CD4-positive, alpha-beta T cell (primary cell): Measurements from ENCODE around the gene DDX24. TPM values are rescaled to one million over a fixed set of nuclear protein-coding genes. Genes with fewer than 3 reads are reported as not detected.

Experiments
- ATAC-seq: fragments of 200-7000 bp; cut with Tn5 transposase; one replicate; pipeline ENCODE4 v1.10.0; 2022; ENCODE audit warnings: mild to moderate bottlenecking; ENCODE audit not compliant: poor library complexity
- CTCF ChIA-PET: fragments of 350-600 bp; sonication (Branson Sonifier 250); formaldehyde crosslinking; loops from one replicate; lab custom pipeline; 2021; ENCODE audit warnings: antibody characterized with exemption, inconsistent platforms; lab: Charles Lee
- POLR2A ChIA-PET: fragments of 350-600 bp; sonication (Branson Sonifier 250); formaldehyde crosslinking; loops from one replicate; lab custom pipeline; 2021; ENCODE audit warnings: antibody characterized with exemption, inconsistent platforms; lab: Charles Lee
- DNase-seq, 14 experiments: peaks; one replicate each; pipeline ENCODE4 v3.0.0-alpha.2; 2013 to 2020; ENCODE audit warnings: mixed read lengths in 2 of 14
- H3K27ac ChIP-seq, 2 donors: one replicate each; pipeline versions ENCODE4 v1.5.1 to v1.7.0; 2013; ENCODE audit warnings: low read length in 2 of 2, low read depth in 1 of 2, mild to moderate bottlenecking in 1 of 2
- H3K27me3 ChIP-seq, 2 experiments: 1 replicate in 1 of 2; 2 replicates in 1 of 2; pipeline versions ENCODE4 v1.6.1 to v1.7.0; 2013; ENCODE audit warnings: low read length in 2 of 2, control low read depth in 1 of 2, mild to moderate bottlenecking in 1 of 2, moderate library complexity in 1 of 2; ENCODE audit not compliant: insufficient read depth in 2 of 2, control insufficient read depth in 1 of 2
- H3K36me3 ChIP-seq: one replicate; pipeline ENCODE4 v1.6.1; 2013; ENCODE audit warnings: low read length, control low read depth; ENCODE audit not compliant: insufficient read depth
- H3K4me1 ChIP-seq: one replicate; pipeline ENCODE4 v1.6.1; 2013; ENCODE audit warnings: low read length, control low read depth; ENCODE audit not compliant: insufficient read depth
- H3K4me3 ChIP-seq: one replicate; pipeline ENCODE4 v1.5.1; 2013; ENCODE audit warnings: mild to moderate bottlenecking, low read length, moderate library complexity
- H3K9me3 ChIP-seq, 2 experiments: 1 replicate in 1 of 2; 2 replicates in 1 of 2; pipeline versions ENCODE4 v1.6.1 to v1.7.0; 2013; ENCODE audit warnings: low read length in 2 of 2, mild to moderate bottlenecking in 2 of 2, control low read depth in 1 of 2, moderate library complexity in 1 of 2; ENCODE audit not compliant: control insufficient read depth in 1 of 2, insufficient read depth in 1 of 2
- H3K27ac Mint-ChIP-seq: one replicate; pipeline ENCODE4 v1.8.0; 2020; ENCODE audit warnings: mixed read lengths
- H3K27me3 Mint-ChIP-seq: one replicate; pipeline ENCODE4 v1.8.0; 2021; ENCODE audit warnings: mixed read lengths
- H3K36me3 Mint-ChIP-seq: one replicate; pipeline ENCODE4 v1.8.0; 2021; ENCODE audit warnings: low read depth, mixed read lengths
- H3K4me1 Mint-ChIP-seq: one replicate; pipeline ENCODE4 v1.8.0; 2021; ENCODE audit warnings: low read depth, mixed read lengths
- H3K4me3 Mint-ChIP-seq: one replicate; pipeline ENCODE4 v1.8.0; 2020; ENCODE audit warnings: mild to moderate bottlenecking, mixed read lengths
- H3K9me3 Mint-ChIP-seq: one replicate; pipeline ENCODE4 v1.8.0; 2020; ENCODE audit warnings: mixed read lengths
- CTCF ChIP-seq: fragments of 200-600 bp; IDR thresholded peaks from one replicate; pipeline ENCODE4 v1.8.0; 2022; ENCODE audit warnings: antibody characterized with exemption, mild to moderate bottlenecking
- intact Hi-C, 2 experiments: fragments of 100-400 bp; cut with DNase I in 1 of 2; cut with micrococcal nuclease in 1 of 2; formaldehyde crosslinking; loops; one replicate each; pipeline versions ENCODE4 v1.15.1 to v1.9.0; 2023 to 2025; cut with DNase I, micrococcal nuclease
- total RNA-seq, 174 experiments: library from RNA in 2 of 174; stranded (reverse) in 2 of 174; gene quantifications; one replicate each; pipeline ENCODE4 v1.2.3 and lab custom pipeline; 2021 to 2026

Gene DDX24
- total RNA-seq, 2 experiments from 2014 or later = 678 to 711 TPM

- peaks cover 28% of the 10 kb centered on the region for H3K27me3 Mint-ChIP-seq
- no peaks in the 10 kb centered on the region for H3K4me1 Mint-ChIP-seq
Observed at GRCh38 chr14:94113908-94114588, 33.0 kb upstream of the DDX24 start.

GRCh38 chr14:94113490-94113889, 32.5 kb upstream of the DDX24 start:
- no peaks in the 10 kb centered on the region for H3K4me1 Mint-ChIP-seq
- H3K27me3 ChIP-seq = peaks cover 3 to 7% of the 10 kb centered on the region in 2 experiments
- H3K4me3 Mint-ChIP-seq = no peak overlapping the region
- DNase-seq (no peak), ATAC-seq (no peak)
- H3K36me3 Mint-ChIP-seq = no peaks in the 10 kb centered on the region
- POLR2A ChIA-PET = interaction anchor here (0.6 kb wide), 1 partner anchor 997 kb away, joined by 4 read pairs; no protein-coding TSS in a partner anchor
- no peak overlapping the region for H3K4me3 ChIP-seq
- CTCF ChIA-PET = interaction anchor here (0.6 kb wide), 1 partner anchor 194 kb away, joined by 3 read pairs; no protein-coding TSS in a partner anchor
- no peak for TF ChIP-seq CTCF
- H3K4me1 ChIP-seq = peaks cover 4% of the 10 kb centered on the region
- no peak overlapping the region for H3K27ac Mint-ChIP-seq
- no peak overlapping the region for H3K27ac ChIP-seq
- H3K27me3 Mint-ChIP-seq = peaks cover 28% of the 10 kb centered on the region
- no peaks in the 10 kb centered on the region for H3K36me3 ChIP-seq
- no peaks in the 10 kb centered on the region for H3K9me3 ChIP-seq
- intact Hi-C loops = no loop called here
- H3K9me3 Mint-ChIP-seq = no peaks in the 10 kb centered on the region

More at GRCh38 chr14:94113908-94114588, 33.0 kb upstream of the DDX24 start:
- no peak overlapping the region for H3K4me3 Mint-ChIP-seq
- no peaks in the 10 kb centered on the region for H3K36me3 Mint-ChIP-seq
- intact Hi-C loops = no loop called here
- peaks cover under 1 to 2% of the 10 kb centered on the region in 2 experiments for H3K9me3 ChIP-seq
- no peaks in the 10 kb centered on the region for H3K36me3 ChIP-seq
- H3K4me3 ChIP-seq = no peak overlapping the region
- H3K27ac Mint-ChIP-seq = no peak overlapping the region
- peaks cover 3 to 7% of the 10 kb centered on the region in 2 experiments for H3K27me3 ChIP-seq
- no peak for TF ChIP-seq CTCF
- peaks cover 4% of the 10 kb centered on the region for H3K4me1 ChIP-seq
- CTCF ChIA-PET = no interaction called here
- POLR2A ChIA-PET = interaction anchor here (0.6 kb wide), 1 partner anchor 996 kb away, joined by 4 read pairs; no protein-coding TSS in a partner anchor
- H3K27ac ChIP-seq = no peak overlapping the region
- no peak for ATAC-seq
- no peaks in the 10 kb centered on the region for H3K9me3 Mint-ChIP-seq
- no peak for DNase-seq

- H3K27ac ChIP-seq = no peak overlapping the region
- no peak overlapping the region for H3K4me3 ChIP-seq
- intact Hi-C loops = no loop called here
- H3K4me1 ChIP-seq = peaks cover 4% of the 10 kb centered on the region
- ATAC-seq = no peak
- ChIA-PET CTCF (interaction anchor here (0.6 kb wide), 1 partner anchor 194 kb away, joined by 3 read pairs; no protein-coding TSS in a partner anchor), POLR2A (no interaction called here)
- Mint-ChIP-seq H3K36me3 (no peaks in the 10 kb centered on the region), H3K27me3 (peaks cover 27% of the 10 kb centered on the region), H3K27ac (no peak overlapping the region), H3K9me3 (no peaks in the 10 kb centered on the region), H3K4me1 (no peaks in the 10 kb centered on the region), H3K4me3 (no peak overlapping the region)
- no peaks in the 10 kb centered on the region for H3K36me3 ChIP-seq
- DNase-seq = no peak
- peaks cover 3 to 7% of the 10 kb centered on the region in 2 experiments for H3K27me3 ChIP-seq
- TF ChIP-seq CTCF = no peak
- H3K9me3 ChIP-seq = no peaks in the 10 kb centered on the region
Observed at GRCh38 chr14:94113073-94113472, 32.1 kb upstream of the DDX24 start.
